Stimulated activated CD8-positive, alpha-beta memory T cell treated with anti-CD3 and anti-CD28 coated beads, Interleukin-12 subunit alpha, Interleukin-12 subunit beta, amount 100 ng/mL, for 4 hours (primary cell): Measurements from ENCODE around the gene S100A4.

Source experiments
- DNase-seq: peaks from one replicate; pipeline ENCODE4 v3.0.0-alpha.2; 2020; ENCODE audit warnings: low read depth

Gene S100A4

DNA sequence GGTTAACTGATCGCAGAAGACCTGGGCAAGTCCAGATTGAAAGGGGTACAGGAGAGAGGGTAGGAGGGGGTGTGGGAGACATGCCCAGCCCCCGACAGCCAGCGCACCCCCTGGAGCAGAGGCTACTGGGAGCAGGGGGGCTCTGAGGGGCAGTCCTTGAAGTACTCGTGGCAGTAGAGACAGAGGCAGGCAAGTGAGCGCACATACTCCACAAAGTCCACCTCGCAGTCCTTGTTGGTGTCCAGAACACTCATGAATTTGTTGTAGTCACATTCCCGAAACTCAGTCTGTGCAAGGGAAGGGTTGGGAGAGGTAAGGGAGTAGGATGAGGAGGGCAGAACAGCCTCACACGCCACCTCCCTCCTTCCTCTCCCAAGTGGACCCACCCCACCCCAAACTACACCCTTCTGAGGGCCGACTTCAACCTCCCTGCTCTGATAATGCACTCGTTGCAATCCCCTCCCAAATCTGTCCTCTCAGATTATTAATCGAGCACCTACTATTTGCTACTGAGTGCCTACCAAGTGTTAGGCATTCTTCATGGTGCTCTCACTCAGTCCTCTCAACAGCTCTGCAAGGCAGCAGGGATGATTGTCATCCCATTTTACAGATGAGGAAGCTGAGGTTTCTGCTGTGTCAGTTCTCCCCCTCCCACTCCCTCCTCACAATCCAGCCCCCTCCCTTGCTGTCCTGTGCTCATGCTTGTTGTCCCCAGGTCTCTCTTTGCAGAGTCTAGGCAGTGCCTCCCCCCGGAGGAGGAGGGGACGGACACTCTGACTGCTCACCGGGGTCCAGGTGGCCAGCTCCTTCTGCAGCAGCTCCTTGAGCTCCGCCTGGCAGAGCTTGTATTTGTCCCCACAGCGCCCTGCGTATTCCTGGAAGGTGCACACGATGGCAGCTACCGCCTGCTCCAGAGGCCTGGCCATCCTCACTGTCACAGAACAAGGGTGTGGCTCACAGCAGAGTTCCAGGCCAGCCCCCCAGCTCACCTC is 2.2 kb upstream of the S100A4 start:
- DNase-seq, result no peak

DNA sequence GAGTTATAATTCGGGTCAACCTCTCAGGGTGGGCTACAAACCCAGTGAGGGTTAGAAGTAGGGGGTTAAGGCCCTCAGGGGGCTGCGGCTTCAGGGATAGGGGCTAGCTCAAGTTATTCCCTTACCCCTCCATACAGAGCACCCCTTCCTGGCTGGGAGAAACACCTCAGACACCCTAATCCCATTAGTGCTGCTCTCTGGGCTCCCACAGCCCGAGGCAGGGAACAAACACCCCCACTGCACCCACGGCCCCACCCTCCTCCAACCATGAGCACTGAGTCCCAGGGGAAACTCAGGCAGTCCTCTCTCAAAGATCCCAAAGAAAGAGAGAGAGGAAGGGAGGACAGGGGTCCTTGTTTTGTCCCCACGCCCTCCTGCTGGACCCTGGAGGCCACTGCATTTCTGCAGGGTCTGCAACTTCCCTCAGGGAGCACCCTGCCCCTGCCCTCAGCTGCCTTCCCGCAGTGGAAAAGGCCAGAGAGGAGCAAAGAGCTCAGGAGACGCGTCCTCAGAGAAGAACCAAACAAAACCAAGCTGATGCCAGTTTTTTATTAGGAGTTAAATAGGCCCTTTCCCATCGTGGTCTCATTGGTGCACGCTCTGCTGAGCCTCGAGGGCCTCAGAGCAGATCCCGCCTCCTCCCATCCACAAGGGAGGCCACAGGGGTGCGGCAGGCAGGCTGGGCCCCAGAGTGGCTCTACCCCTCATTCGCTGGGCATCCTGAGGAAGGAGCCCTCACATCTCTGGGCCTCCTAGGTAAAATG is 1.4 kb upstream of the S100A4 start:
- DNase-seq, result no peak

DNA sequence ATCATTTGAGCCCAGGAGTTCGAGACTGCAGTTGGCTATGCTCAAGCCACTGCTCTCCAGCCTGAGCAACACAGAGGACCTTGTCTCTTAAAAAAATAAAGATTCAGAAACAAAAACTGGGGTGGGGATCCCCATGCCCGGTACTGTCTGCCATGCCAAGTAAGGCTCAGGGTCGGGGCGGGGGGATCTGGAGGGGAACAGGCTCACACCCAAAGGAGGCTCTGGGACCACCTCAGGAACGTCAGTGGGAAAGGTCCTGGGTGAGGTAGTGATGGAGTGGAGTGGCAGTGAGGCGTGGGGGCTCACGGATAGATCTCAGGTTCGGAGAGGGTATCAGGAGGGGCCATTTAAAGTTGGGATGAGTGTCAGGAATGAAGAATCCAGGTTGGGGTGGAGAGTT is 765 bp upstream of the S100A4 start:
- no peak for DNase-seq

DNA sequence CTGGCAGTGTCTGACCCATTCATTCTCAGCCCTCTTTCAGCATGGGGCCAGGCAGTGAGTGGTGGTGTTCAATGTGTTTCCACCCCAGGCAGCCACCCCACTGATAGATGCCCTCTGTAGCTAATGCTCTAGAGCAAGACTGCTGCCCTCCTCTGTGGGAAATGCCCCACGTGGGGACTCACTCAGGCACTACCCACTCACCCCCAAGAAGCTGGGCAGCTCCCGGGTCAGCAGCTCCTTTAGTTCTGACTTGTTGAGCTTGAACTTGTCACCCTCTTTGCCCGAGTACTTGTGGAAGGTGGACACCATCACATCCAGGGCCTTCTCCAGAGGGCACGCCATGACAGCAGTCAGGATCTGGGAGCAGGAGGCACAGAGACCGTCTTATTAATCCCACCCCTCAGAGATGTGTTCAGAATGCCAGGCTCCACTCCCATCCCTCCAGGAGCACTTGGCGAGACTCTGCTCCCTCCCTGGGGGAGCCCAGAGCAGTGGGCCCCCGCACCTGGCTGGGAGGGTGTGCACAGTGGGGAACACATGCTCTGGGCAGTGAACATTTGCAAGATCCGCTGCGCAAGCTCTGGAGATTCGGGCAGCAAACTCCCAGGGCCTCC is 1.0 kb downstream of the S100A4 start:
- DNase-seq, result no peak

DNA sequence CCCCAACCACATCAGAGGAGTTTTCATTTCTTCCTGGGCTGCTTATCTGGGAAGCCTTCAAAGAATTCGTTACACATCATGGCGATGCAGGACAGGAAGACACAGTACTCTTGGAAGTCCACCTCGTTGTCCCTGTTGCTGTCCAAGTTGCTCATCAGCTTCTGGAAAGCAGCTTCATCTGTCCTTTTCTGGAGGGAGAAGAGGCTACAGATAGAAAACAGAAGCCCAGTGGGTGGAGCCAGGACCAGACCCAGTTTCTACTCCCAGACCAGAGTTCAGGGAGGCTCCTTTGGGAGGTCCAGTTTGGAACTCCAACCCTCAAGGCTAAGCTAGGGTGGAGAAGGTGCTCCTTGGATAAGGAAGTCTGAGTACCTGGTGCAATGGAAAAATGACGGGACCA is 1.9 kb downstream of the S100A4 start:
- no peak for DNase-seq

DNA sequence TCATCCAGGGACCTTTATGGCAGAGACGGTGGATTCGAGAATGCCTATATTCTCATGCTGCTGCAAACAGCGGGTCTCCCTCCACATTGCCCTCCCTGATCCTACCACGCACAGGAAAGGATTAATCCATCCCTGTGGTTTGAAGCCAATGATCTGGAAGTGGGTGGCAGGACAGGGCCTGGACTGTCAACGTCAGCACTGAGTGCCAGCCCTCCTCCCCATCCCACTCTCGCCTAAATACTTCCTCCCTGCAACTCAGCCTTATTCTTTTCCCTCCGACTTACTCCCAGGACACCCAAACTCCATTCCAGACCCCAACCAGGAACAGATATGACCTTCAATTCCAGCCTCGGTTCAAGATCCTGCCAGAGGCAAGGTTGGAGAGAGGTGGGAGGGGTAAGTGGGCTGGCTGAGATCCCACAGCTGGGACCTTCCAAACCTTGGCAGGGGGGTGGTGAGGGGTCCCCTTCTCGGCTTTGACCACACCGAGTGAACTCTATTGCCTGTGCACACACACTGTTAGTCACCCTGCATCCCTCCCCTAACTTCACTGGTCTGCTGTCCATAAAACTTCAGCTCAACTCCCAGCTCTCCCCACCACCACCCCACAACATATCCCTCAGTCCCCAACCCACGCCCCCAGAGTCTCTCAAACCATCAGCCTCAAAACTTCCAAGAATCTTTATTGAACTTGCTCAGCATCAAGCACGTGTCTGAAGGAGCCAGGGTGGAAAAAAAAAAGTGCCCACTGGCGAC is 2.5 kb downstream of the S100A4 start:
- DNase-seq, result no peak

DNA sequence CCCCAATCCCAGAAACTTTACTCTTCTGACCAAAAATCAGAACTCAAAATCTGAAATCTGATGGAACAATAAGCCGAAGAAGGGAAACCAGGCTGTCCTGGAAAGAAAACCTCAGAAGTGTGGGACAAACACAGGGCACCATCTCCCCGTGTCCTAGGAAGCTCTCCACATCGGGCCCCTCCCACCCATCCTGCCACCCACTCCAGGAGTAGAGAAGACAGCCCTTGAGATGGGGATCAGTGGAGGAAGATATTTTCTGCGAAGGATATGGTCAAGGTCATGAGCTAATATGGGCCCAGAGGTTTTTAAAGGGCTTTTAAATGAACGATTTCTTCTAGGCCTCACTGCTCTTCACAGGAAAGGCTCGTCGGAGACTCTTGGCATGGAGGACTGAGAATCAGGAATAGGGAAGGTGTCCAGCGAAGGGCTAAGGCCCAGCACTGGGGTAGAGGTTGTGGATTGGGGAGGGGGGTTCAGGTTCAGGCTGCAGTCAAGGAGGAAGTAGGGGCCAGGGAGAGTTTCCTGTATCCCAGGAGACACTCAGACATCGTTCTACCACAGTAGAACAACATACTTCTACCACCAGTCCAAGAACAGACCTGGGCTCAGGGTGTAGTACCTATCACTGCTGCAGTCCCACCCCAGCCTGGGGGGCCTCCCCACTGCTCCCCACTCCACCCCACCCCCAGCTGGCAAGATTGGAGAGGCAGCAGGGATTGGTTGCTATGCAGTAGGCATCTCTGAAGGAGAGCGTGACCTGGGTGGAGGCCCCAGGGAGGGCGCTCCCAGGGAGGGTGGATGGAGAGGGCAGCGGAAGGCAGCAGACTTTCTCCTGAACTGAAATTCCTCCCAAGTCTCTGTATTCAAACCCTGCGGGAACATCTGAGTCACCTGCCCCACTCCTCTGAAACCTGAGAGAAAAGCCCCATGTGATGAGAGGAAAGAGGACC is 3.7 kb downstream of the S100A4 start:
- DNase-seq, result no peak

DNA sequence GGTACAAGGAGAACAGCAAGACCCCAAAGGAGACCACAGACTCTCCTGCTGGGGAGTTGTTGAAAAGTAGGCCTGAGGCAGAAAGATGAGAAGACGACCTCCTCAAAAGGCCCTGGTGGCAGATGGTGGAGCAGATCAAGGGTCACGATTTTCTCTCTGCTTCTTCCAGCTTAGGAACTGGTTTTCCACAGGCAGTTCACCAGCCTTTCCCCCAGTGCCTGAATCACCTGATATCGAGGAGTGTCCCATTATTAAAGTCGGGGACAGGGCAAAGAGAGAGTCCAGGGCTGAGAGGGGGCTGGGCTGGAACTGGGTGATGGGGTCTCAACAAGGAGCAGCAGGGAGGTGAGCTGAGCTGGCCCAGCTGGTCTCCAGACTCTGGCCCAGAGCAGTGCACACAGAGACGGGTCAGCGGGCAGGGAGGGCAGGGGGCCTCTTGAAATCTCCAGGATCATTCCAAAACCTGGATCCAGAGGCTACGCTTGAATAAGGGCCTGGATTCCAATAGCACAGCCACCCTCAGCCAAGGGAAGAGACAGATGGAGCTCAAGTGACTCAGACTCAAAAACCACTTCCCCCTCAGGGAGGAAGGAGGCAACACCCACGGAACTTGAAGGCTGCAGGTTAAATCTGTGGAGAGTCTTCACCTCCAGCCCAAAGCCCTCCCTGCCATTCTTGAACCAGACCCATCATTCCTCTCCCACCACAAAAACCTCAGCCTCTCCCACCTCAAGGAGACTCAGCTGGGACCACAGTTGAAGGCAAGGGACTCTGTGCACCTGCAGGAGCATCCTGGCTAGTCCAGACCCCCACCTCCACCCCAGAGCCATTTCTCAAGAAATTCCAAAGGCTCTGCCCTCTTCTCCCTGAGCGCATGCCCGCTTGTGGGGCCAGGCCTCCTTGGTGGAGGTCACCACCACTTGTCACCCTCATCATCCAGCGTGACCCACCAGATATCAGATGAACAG is 4.9 kb downstream of the S100A4 start, which contains the start of gene S100A5:
TSS of gene S100A5 (minus strand) at position 541 of the 968 bp plus-strand sequence. CDS start 743 bp downstream, outside the sequence.
- peak; percentile 30 for DNase-seq

DNA sequence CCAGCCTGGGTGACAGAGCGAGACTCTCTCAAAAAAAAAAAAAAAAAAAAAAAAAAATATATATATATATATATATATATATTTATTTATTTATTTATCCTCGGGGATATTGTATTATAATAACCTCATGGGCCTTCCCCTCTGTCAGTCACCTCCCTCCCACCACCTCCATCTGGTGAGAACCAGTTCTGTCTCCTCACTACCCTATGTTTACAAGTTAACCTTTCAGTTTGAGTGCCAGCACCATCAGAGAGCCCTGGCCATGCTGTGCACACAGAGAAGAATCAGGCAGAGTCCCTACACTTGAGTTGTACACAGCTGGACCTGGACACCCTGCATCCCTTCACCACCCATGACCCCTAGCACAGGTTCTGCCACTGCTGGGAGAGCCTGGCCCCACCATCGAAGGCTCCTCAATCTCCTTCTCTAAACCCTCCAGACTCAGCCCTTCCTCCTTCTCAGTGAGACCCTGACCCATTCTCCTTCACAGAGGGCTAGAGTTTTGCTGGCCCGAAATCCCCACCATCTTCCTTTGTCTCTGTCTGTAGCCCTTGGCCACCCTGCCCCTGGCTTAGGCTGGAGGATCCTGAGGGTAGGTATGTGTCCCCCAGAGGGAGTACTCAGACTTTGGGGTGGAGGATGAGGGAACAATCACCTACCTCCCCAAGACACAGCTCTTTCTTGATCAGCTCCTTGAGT is 6.1 kb downstream of the S100A4 start:
- no peak for DNase-seq

DNA sequence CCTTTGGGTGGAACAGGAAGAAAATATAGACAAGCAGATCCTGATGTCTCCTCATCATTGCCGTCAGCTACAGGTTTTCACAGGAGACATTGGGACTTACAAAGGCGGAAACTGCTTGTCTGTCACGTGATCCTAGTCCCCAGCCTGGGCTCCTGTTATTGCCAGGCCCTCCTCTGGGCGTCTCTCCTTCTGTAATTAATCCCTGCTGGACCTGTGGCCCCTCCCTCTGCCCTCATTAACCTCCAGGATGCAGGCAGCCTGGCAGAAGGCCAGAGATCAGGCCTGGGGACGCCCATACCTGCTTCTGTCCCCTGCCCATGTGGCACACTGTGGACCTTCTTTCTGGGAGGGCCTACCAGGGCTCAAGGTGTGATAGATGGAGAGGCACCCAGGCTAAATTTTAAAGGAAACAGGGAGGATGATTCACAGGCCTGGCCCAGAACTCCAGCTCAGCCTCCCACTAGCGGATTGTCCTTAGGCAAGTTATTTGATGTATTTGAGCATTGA is 7.2 kb downstream of the S100A4 start:
- DNase-seq, result no peak

DNA sequence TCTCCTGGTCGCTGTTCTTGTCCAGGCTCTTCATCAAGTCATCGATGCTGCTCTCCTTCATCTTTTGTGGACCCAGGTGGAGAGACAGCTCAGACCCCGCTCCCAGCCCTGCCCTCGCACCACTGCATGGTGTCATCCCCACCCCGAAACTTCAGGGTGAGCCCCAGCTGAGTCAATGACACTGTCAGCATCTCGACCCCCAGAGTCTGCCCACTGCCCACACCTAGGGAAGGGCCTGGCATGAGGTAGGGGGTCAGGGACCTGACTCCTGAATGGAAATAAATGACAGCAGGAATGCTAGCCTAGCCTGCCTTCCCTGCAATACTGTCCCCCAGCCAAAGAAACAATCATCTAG is 8.3 kb downstream of the S100A4 start:
- no peak for DNase-seq

DNA sequence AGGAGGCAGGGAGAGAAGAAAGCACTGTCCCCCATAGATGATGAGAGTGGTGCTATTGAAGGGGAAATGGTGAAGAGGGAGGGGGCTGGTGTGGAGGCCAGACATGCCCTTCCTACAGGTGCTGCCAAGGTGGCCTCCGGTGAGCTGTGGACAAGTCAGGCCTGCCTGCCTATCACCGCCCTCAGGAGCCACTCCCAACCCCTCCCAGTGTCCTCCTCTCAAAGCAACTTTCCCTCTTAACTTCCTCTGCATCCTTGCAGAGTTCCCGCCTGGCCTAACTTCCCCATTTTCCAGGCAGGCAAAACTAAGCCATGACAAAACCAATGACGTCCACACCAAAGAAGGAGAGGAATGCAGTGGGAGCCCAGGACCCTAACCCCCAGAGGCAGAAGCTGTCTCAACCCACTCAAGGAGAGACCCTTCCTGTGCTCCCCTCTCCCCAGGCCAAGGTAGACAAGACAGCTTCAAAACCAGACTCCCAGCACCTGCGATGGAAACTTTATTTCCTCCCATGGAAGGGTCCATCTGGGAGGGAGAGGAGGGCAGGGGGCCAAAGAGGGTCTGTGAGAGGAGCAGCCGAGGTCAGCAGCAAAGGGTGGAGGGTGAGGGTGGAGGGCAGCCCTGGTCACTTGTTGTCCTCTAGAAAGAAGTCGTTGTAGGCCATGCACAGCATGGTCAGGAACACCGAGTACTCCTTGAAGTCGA is 8.8 kb downstream of the S100A4 start:
- DNase-seq, result no peak

DNA sequence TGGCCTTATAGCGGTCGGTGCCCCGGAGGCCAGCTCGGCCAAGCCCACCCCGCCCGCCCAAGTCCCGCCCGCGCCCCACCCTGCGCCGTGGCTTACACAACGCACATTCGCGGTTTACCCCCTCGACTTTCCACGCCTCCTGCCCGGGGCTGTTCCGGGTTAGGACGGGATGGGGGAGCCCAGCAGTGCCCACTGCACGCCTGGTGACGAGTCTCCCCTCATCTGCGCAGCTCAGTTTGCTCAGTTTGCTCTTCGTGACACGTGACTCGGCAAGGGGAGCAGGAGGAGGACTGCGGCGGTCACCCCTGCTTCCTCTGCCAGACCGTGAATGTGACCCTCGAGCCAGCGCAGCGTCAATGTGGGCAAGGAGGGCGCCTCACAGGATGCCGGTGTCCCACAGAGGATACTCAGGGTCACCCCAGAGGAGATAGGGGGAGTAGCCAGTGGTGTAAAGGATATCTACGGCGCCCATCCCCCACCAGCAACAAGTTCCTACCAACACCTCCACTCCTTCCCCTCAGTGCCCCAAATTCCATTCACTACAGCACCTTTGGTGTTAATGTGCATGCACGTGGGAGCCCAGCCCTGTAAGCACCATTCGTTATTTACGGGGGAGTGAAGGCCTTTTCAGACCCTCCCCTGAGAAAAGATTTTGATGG is 9.5 kb downstream of the S100A4 start:
- DNase-seq, result peak; percentile 69

DNA sequence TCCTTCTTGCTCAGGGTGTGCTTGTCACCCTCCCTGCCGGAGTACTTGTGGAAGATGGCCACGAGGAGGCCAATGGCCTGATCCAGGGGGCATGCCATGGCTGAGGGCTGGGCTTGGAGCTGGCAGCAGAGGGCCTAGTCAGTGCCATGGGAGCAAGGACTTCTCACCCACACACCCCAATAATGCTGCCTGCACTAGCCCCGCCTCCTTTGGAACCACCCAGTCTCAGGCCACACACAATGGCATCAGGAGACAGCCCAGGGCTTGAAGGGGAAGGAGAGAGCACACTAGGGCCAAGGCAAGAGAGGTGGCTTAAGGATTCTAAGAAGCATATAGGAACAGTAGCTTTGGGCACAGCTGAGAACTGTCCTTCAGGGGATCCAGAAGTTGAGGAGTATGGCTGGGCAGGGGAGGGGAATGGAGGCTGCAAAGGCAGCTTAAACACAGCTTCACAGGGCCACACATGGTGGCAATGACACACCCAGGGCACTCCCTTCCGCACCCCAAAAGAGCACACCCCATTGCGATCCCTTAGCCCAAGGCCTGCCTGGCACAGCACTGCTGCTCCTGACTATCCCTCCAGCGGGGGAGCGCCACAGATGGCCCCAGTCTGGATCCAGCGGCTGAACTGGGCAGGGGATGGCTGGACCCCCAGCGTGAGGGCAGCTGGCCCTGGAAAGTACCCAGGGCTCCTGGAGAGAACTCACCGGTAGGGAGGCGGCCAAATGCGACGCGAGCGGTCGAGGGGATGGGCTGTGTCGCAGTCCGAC is 10.2 kb downstream of the S100A4 start, which contains the start of gene S100A6:
TSS of gene S100A6 (minus strand) at position 750 of the 770 bp plus-strand sequence. CDS start at position 98, 652 bp downstream.
- DNase-seq, result no peak

DNA sequence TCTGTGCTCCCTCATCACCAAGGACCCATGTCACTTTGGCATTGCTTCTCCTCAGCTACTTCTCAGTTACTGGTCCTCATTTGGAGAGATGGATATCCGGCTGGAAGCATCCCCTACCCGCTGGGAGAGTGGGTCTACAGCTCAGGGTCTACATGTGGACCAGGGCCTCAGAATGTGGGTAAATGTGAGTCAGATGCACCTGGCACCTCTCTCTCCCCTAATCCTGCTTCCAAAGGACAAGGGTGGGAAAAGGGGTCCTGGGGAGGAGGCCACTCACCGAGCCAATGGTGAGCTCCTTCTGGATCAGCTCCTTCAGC is 10.7 kb downstream of the S100A4 start:
- no peak for DNase-seq

DNA sequence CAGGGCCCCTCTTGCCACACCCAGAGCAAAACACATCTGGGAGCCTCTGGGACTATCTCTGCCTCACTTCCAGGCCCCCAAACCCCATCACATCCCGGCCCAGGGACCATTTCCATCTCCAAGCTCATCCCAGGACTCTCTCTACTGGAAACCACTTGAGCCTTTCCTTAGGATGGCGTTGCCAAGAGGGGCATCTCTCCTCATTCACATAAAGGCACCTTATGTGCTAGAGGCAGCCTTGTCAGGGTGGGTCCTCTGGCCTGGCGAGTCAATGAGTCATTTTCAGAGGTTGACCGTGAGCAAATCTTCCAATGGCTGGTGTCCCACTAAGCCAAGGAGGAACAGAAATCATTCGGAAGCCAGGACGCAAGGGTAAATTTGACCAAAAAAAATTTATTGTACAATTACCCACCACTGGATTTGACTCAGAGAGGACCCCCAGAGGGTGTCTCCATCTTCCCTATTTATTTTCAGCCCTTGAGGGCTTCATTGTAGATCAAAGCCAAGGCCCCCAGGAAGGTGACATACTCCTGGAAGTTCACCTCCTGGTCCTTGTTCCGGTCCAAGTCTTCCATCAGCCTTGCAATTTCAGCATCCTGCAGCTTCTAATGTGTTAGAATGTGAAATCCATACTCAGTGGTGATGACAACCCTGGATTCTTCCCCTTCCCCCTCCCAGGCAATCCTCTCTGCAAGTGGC is 11.2 kb downstream of the S100A4 start:
- no peak for DNase-seq
